Stimulated activated CD4-positive, alpha-beta T cell treated with anti-CD3 and anti-CD28 coated beads, Interleukin-1b, Interleukin-23, amount 100 ng/mL, for 4 hours (primary cell): Measurements from ENCODE around the gene RNF207.

Experiments used
- DNase-seq, 2 donors: peaks; one replicate each; pipeline ENCODE4 v3.0.0-alpha.2; 2020; ENCODE audit warnings: low read depth in 2 of 2

The RNF207 gene

DNA sequence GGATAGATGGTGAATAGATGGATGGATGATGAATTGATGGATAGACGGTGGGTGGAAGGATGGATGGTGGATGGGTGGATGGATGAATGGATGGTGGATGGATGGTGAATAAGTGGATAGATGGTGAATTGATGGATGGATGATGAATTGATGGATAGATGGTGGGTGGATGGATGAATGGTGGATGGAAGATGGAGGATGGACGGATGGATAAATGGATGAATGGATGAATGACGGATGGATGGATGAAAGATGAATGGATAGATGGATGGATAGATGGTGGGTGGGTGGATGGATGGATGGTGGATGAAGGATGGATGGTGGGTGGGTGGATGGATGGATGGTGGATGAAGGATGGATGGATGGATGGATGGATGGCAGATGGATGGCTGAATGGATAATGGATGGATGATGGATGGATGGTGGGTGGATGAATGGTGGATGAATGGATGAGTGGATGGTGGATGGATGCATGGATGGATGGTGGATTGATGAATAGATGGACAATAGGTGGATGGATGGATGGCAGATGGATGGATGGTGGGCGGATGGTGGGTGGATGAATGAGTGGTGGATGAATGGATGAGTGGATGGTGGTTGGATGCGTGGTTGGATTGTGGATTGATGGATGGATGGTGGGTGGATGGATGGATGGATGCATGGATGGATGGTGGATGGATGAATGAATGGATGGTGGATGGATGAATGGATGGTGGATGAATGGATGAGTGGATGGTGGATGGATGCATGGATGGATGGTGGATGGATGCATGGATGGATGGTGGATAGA is 31.1 kb upstream of the RNF207 start:
- DNase-seq, result no peak

- no peak for DNase-seq
Observed at GRCh38 chr1:6175411-6175828, 30.5 kb upstream of the RNF207 start.

GRCh38 chr1:6176779-6177178 is 29.1 kb upstream of the RNF207 start:
- no peak for DNase-seq

GRCh38 chr1:6177681-6178380 is 28.1 kb upstream of the RNF207 start:
- no peak for DNase-seq

GRCh38 chr1:6178751-6179563 is 27.0 kb upstream of the RNF207 start:
- DNase-seq, result no peak

DNA sequence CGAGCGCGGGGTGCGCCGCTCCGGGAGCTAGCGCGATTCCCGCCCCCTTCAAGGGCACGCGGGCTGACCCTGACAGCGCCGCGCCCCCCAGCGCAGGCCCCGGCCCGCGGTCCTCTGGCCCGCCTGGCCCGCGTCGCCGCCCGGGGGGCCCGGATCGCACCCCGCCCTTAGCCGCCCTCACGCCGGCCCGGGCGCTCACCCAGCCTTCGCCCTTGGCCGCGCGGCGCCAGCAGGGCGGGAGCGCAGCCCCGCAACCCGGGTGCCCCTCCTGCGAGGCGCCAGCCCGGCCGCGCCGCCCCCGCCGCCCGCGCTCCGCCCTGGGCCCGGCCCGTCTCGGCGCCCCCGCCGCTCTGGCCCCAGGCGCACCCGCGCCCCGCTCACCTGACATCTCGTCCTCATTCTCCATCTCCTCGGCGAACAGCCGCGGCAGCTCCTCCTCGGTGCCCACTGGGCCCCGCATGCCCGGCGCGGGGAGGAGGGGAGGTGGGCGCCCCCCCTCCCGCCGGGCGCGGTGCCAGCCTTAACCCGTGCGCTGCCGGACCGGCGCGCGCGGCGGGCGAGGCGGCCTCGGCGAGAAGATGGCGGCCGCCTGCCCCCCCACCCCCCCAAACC is 26.2 kb upstream of the RNF207 start:
- DNase-seq, result no peak

GRCh38 chr1:6180268-6180706 is 25.6 kb upstream of the RNF207 start, which contains the start of gene CHD5:
TSS of gene CHD5 (minus strand) at chr1:6180321. CDS start at chr1:6180023, 298 bp downstream.
- no peak for DNase-seq

DNA sequence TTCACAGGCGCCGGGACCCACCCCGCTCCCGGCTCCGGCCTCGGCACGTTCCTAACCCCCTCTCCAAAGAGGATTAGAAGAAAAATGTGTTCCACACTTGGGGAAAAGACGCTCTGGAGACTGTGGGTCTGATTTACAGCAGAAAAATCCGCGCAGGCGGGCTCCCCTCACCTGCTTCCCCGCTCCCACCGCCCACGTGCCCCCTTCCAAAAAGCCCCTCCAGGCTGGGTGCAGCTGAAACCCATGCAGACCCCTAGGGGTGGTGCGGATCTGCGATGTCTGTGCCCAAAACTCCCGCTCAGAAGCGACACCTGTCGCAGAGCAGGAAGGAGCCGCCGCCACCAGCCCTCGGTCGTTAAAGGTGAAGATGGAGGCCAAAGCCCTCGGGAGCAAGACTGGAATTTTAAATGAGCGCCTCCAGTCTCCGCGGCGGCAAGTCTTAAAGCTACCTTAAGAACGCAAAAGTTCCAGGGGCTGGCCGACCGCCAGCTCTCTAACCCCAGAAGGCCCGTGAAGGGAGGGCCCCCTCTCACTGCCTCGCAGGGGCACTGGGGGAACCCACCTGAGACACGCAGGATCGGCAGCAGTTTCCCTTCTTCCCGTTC is 25.1 kb upstream of the RNF207 start:
- no peak for DNase-seq

DNA sequence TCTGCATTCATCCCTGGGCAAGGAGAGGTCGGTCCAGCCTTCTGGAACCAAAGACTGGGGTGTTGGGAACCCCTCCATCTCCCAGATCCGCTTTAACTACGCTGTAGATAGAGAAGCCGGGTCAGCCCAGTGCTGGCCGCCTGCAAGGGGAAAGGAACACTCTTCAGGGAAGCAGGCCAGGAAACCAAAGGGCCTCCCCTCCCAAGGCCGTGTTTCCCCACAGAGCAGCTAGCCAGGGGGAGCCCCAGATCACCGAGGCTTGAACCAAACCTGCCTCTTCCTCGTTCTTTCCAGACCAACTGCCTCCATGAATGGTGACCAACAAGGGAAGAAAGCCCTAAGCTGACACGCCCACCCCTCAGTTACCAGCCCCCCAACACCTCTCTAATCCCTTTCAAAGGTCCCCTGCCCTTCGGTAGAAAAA is 24.6 kb upstream of the RNF207 start:
- DNase-seq, result no peak

- DNase-seq, result no peak
Observed at GRCh38 chr1:6183520-6183989, 22.4 kb upstream of the RNF207 start.

DNA sequence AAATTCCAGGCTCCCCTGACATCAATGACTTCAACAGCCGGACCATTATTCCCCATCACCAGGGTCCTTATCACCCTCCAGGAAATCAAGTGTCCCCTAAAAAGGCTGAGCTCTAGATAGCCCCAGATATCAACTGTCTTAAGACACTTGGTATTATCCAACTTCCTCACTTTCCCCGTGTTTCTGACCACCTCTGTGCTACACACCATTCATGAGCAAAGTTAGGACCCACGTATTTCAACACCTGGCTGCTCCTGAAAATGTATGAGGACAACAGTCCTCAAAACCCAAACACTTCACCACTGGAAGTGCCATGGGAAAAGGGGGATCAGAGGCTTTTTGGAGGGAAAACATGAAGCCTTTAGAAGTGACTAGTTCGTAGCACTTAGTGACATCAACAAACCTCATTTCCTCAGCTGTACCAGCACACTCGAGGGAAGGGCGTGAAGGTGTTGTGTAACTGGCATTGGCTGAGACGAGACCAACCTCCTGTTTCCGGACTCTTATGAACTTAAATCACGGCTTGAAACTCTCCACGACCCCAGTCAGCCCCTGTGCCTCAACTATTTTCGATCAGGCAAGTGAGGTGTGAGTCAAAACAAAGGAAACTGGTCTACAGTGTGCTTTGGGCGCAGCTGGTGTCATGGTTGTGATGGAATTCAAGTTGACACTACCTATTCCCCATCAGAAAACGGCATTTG is 21.7 kb upstream of the RNF207 start:
- DNase-seq, result no peak

GRCh38 chr1:6185151-6185550 is 20.8 kb upstream of the RNF207 start:
- no peak for DNase-seq

- no peak for DNase-seq
Observed at GRCh38 chr1:6185635-6186382, 20.1 kb upstream of the RNF207 start.

DNA sequence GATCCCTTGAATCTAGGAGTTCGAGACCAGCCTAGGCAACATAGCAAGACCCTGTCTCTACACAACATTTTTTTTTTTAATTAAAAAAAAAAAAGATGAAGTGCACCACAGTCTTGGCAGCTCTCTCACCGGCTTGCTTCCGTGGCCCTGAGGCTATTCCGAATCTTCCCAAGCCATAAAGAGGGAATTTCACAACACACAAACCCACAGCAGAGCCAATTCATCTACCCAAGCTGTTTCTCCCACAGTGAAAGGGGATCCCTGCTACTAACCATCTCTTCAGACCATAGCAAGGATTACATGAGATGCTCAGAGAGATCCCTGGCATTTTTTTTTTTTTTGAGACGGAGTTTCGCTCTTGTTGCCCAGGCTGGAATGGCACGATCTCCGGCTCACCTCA is 17.5 kb upstream of the RNF207 start:
- DNase-seq, result no peak

- no peak for DNase-seq
Observed at GRCh38 chr1:6191968-6192367, 14.0 kb upstream of the RNF207 start.

DNA sequence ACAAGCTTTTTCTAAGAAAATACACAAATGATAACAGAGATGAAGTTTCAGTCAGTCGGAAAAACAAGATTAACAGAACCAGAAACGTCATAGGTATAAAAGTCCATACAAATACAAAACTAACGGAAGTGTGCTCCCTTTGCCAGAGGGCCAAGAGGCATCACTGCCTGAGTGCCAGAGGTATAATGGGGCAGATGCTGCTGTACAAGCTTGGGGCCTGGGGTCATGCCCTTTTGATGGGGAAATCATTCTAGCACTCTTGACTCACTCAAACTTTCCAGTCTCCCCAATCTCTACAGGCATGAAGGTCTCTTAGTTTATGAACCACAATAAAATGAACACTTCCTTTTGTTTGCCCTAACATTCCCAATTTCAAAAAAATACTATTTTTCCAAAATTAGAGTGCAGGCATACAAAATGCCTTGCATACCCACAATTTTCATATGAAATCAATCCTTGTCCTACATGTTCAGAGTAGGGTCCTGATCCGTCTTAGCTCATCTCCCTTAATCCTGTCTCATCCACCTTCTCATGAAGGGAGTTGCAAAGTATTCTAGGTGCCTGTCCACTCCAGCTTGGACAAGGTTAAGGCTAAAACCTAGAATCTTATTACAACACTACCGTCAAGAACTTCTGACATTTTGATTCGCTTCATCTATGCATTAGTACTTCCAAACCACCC is 8.0 kb upstream of the RNF207 start:
- DNase-seq, result no peak

GRCh38 chr1:6198646-6199297 is 7.1 kb upstream of the RNF207 start:
- DNase-seq, result no peak

- peak; percentile 90 to 95 for DNase-seq
Observed at GRCh38 chr1:6199298-6200187, 6.4 kb upstream of the RNF207 start, which contains the start of gene RPL22. TSS of gene RPL22 (minus strand) at chr1:6199595. CDS start at chr1:6199573, 22 bp downstream.
